LNCAP (cell line): ENCODE results near the gene LRFN3.

Experiments used
- CTCF ChIP-seq: fragments of 450-650 bp; IDR thresholded peaks from 2 replicates; pipeline ENCODE4 v1.5.1; 2017; ENCODE audit warnings: mild to moderate bottlenecking

LRFN3 gene

GRCh38 chr19:35959968-35960320, 23.8 kb downstream of the LRFN3 start:
- TF ChIP-seq CTCF, result no peak

GRCh38 chr19:35960432-35960972, 24.3 kb downstream of the LRFN3 start:
- no peak for TF ChIP-seq CTCF

GRCh38 chr19:35963514-35963913, 27.3 kb downstream of the LRFN3 start:
- no peak for TF ChIP-seq CTCF

- TF ChIP-seq CTCF, result no peak
Measured at GRCh38 chr19:35966771-35967170, 30.6 kb downstream of the LRFN3 start.

- no peak for TF ChIP-seq CTCF
Measured at GRCh38 chr19:35973487-35973886, 37.3 kb downstream of the LRFN3 start.

GRCh38 chr19:35975608-35976214, 39.5 kb downstream of the LRFN3 start:
- TF ChIP-seq CTCF, result no peak

- TF ChIP-seq CTCF, result no peak
Measured at GRCh38 chr19:35977446-35978222, 41.5 kb downstream of the LRFN3 start.
